Hematopoietic multipotent progenitor cell treated with erythropoietin and hydrocortisone succinate and interleukin-3 and kit ligand, for 17 days (in vitro differentiated cells): ENCODE results near the gene DDX54.
A peak's percentile ranks its signal among the peaks of the same experiment; 100 is the strongest.

Experiments
- DNase-seq: peaks from one replicate; pipeline ENCODE4 v3.0.0-alpha.2; 2015; ENCODE audit warnings: low spot score

Gene DDX54

DNA sequence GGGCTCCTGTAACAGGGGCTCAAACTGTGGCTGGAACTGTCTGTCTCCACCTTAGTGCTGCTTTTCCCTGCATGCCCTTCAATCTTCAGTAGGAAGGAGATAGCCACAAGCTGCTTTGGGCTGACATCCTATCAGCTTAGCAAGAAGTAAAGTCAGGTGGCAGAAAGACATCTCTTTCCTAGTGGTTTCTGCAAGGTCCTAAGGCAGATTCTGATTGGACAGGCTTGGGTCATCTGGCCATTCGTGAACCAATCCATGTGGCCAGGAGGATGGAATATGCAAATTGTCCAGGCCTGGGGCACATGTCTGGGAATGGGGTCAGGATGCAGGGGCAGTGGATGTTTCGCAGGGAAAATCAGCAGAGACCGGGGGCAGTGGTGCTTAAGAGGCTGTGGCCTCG lies 5.5 kb upstream of the DDX54 start:
- DNase-seq: peak; percentile 74

DNA sequence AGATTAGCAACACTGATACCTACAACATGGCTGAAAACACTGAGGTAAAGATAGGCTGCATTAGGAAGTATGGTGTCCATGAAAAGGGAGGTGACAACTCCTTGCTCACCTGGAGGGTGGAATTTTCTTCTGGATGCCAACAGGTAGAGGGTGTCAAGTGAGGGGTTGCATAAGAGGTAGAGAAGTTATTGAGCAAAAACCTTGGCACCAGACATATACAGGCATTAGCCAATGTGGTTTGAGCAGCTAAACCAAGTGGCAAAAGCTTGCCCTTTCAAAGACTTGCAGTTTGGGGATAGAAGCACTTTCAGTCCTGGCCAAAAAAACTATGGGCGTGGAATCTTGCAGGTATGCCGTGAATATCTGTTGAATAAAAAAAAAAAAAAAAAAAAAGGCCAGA lies 4.1 kb upstream of the DDX54 start:
- DNase-seq: no peak

DNA sequence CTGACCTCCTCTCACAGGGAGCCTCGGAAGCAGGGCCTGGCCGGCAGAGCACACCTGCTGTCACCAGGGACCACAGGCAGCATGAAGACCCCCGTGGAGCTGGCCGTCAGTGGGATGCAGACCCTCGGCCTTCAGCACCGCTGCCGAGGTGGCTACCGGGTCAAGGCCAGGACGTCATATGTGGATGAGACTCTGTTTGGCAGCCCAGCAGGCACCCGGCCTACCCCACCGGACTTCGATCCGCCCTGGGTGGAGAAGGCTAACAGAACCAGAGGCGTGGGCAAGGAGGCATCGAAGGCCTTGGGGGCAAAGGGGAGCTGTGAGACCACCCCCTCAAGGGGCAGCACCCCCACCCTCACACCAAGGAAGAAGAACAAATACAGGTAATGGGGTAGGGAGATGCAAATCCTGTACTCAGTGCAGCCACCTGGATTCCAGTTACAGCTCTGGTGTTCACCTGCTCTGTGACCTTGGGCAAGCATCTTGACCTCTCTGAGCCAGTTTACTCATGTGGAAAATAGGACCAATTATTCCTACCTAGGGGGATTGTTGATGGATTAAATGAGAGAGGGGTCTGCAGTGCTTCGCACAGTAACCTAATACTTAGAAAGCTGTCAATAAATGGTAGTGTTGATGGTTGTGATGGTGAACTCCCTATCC lies 1.5 kb upstream of the DDX54 start:
- DNase-seq: no peak

DNA sequence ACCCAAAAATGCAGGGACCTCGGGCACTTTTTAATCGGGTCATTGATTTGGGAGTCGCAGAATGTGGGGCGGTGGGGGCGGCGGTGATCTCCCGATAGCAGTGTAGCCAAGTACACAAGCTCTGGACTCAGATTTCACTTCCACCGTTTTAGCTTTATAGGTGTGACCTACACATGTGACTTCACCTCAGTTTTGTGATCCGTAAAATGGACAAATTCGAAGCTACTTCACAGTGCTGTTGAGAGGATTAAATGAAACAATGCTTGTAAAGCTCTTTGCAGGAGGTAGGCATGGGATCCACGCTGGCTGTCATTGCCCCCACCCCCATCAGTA lies 721 bp upstream of the DDX54 start:
- DNase-seq: no peak

DNA sequence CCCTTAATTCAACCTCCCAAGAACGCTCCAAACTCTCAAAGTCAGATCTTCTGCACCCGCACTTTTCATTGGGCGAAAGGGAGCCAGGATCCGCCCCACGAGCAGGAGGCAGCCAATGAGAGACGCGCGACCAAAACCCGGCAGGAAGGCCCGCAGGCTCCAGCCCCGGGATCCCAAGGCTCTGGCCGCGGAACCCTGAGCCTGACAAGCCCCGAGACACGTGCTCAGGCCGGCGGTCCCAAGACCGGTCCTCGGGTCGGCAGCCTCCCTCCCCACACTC lies 438 bp downstream of the DDX54 start:
- DNase-seq: peak; percentile 93

DNA sequence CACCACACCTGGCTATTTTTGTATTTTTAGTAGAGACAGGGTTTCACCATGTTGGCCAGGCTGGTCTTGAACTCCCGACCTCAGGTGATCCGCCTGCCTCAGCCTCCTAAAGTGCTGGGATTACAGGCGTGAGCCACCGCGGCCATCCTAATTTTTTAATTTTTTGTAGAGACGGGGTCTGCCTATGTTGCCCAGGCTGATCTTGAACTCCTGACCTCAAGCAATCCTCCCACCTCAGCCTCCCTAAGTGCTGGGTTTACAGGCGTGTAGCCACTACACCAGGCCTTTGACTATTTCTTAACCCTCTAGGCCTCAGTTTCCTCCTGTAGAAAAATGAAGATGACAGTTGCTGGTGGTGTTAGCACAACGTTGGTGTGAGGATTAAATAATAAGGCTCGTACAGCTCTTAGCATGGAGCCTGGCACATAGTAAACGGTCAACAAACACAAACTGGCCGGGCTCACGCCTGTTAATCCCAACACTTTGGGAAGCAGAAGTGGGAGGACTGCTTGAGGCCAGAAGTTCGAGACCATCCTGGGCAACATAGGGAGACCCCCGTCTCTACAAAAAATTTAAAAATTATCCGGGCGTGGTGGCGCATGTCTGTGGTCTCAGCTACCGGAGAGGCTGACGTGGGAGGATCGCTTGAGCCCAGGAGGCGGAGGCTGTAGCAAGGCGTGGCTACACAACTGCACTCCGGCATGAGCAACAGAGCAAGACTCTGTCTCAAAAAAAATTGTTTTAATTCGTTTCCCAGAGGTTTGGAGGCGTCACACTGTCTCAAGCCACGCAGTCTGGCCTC lies 979 bp downstream of the DDX54 start:
- no peak for DNase-seq

DNA sequence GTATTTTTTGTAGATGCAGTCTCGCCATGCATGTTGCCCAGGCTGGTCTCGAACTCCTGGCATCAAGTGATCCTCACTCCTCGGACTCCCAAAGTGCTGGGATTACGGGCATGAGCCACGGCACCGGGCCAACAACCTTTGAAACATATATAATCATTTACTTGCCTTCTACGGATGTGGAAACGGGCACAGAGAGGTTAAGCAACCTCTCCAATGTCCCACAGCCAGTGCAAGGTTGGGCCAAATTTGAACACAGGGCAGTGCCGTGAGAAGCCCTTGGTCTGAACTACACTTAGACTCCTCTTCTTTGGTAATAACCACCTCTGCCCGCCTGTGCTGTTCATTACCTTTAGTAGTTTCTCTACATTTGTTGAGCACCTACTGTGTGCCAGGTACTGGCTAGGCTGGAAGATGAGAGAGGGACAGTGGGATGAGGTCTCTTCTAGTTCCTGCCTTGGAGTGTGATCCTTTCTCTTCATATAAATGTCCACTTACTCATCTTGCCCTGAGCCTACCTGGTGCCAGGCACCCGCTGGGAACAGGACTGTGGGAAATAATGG lies 2.2 kb downstream of the DDX54 start:
- DNase-seq: no peak

DNA sequence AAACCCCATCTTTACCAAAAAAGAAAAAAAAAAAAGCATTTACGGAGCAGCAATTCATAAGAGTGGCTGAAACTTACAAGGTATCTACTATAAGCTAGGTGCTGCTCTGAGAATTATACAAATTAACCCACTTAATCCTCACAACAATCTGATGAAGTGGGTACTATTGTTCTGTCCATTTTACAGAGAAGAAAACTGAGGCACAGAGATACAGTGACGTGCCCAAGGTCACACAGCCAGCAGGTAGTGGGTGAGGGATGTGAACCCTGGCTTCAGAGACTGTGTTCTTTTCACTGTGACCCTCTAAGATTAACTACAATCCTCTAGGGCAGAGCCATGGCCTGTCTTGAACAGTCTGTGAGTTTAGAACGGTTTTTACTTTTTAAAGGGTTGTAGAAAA lies 3.3 kb downstream of the DDX54 start:
- no peak for DNase-seq

DNA sequence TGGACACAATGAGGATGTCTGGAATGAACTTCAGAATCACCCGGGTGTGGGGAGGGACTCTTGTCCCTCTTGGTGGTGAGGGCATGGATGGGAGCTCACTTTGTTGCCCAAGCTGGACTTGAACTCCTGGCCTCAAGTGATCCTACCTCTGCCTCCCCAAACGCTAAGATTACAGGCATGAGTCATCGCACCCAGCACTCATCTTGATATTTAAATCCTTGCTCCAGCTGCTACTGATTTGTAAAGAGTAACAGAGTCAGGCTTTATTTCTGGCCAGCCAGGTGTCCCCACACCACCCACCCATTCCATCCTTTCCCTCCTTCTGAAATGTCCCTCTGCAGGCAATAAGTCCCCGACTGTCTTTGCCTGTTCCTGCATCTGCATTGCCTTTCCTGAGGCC lies 4.9 kb downstream of the DDX54 start:
- DNase-seq: no peak

DNA sequence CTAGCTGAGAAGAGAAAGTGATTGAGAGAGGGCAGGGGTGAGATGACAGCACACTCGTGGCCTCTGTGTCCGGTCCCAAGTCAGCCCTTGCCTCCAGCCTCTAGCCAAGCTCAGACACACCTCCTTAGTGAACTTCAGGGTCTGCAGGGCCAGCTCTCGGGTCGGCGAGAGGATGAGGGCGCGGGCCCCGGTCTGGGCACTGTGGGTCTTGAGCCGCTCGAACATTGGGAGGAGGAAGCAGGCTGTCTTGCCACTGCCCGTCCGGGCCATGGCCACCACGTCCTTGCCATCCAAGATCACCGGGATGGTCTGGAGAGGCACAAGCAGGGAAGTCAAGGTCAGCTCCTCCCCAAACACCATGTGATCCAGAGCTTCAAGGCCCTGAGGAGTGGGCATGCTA lies 6.3 kb downstream of the DDX54 start:
- no peak for DNase-seq

DNA sequence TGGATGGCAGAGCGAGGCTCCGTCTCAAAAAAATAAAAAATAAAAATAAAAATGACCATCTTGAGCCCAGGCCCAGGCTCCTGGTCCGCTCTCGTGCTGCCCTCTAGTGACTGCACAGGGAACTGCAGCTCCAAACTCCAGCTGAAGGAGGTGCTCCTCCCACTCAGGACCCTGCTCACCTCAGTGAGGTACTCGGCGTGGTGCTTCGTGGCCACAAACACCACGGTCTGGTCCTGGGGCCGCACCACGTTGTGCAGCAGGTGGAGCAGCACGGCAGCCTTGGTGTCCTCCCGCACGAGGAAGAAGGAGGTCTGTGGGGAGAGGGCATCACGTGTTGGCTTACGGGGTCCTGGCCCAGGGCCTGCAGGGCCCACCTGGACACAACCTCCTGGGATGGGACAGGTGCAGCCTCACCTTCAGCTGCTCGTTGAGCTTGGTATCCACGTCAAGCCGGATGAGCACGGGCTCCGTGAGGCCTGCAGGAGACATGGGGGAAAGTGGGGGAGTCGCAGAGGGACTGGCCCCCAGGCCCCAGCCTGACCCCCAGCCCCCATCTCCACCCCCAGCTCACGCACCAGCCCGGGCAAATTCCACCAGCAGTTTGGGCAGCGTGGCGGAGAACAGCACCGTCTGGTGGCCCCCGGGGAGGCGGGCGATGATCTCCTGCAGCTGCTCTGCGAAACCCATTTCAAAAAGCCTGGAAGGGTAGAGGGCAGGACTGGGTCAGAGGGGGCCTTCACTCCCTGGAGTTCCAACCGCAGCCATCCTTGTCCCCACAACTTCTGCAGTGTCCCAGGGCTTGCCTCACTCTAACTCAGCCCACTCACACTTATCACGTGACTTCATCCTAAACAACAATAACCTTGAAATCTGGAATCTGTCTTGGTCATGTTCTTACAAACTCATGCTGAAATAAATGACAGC lies 10.6 kb downstream of the DDX54 start:
- DNase-seq: peak; percentile 81

DNA sequence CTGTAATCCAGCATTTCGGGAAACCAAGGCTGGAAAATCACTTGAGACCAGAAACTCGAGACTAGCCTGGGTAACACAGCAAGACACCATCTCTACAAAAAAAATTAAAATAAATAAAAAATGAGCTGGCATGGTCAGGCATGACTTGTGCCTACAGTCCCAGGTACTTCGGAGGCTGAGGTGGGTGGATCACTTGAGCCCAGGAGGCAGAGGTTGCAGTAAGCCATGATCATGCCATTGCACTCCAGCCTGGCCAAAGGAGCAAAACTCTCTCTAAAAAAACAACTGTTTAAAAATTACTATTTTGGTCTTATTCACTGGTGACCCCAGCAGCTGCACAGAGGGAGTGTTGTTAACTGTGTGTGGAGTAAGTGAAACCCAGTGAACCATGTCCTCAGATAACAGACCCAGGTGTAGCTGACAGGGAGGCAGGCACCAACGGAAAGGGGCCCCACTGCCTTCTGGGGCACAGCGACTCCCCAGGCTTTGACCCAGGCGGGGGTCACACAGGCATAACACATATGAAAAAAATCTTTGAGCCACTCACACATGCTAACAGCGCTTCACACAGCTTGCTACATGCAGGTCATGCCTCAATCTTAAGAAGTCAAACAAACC lies 12.1 kb downstream of the DDX54 start:
- no peak for DNase-seq

DNA sequence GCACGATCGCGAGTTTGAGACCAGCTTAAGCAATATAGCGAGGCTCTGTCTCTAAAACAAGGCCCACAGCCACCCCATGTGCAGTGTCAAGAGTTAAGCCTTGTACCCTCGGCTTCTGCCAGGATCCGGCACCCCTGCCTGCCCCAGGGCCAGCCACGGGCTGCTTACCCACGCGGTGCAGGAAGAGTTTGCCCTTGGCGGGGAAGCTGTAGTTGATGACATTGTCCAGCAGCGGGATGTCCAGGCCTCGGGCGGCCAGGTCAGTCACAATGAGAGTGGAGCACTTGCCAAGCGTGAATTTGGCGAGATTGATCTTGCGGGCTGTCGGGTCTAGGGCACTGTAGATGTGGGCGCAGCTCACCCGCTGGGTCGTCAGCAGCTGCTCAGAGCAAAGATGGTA lies 13.1 kb downstream of the DDX54 start:
- DNase-seq: no peak

DNA sequence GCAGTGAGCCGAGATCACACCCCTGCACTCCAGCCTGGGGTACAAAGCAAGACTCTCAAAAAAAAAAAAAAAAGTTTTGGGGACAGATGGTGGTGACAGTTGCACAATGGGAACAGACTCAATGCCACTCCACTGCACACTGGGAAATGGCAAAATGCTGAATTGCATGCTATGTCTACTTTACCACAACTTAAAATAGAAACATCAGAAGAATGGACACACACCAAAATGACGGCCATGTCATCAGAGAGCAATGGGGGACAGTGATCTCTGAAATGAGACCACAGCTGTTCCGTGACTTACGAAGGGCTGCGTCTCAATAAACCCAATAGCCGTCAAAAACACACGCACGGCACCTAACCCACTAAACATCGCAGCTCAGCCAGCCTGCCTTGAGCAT lies 13.7 kb downstream of the DDX54 start:
- no peak for DNase-seq

DNA sequence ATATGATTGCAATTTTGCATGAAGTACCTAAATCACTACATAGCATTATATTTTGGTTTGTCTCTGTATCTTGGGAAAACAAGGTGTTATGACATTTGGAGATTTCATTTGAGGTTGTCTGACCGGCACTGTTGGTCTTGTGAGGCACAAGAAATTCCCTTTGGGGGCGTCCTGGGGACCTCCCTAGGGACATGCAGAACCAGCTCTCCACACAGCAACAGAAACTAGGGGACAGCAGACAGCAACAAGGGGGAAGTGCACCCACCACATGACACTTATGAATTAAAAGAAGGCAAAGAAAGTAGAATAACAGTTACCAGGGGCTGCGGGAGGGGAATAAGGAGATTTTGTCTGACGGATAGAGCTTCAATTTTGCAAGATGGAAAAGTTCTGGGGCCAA lies 14.4 kb downstream of the DDX54 start:
- DNase-seq: no peak

DNA sequence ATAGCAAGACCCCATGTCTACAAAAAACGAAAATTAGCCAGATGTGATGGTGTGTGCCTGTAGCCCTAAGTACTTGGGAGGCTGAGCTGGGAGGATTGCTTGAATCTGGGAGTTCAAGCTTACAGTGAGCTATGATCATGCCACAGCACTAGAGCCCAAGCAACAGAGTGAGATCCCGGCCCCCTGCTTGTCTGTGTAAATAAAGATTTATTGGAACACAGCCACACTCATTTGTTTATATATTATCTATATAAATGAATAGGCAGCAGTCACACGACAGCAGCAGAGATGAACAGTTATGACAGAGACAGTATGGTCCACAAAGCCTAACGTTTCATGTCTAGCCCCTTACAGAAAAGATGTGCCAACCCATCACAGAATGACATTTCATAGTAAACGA lies 14.8 kb downstream of the DDX54 start:
- DNase-seq: no peak

DNA sequence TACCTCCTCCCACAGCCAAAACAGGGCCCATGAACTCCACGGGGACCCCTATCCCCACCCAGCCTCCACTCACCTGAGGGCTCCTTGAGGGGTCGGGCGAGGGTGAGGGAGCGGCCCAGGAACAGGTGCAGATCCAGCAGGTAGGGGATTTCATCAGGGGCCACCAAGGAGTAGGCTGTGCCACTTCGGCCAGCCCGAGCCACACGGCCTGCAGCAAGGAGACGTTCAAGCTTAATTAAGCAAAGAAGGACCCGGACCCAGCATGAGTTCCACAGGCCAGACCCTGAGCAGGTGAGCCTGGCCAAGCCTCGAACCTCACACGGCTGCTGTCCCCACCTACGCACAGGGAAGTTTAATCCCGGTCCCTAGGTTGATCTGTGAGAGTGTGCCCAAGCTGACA lies 15.6 kb downstream of the DDX54 start:
- DNase-seq: no peak

DNA sequence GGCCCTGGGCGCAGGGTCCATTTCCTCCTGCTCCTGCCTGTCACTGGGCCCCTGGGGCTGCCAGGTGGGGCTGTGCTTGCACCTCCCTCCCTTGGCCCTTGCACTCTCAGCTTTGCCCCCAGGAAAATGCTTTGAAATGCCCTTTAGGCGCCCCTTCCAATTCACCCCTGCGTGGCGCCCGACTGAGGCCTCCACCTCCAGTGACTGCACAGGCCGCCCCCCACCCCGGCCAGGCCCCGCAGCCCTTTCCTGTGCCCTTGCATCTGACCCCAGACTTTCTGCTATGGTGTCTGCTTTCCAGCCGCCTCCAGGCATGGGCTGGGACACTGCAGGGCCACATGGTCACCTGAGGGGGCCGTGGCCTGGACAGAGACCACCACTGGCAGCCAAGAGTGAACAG lies 17.4 kb downstream of the DDX54 start:
- DNase-seq: no peak

DNA sequence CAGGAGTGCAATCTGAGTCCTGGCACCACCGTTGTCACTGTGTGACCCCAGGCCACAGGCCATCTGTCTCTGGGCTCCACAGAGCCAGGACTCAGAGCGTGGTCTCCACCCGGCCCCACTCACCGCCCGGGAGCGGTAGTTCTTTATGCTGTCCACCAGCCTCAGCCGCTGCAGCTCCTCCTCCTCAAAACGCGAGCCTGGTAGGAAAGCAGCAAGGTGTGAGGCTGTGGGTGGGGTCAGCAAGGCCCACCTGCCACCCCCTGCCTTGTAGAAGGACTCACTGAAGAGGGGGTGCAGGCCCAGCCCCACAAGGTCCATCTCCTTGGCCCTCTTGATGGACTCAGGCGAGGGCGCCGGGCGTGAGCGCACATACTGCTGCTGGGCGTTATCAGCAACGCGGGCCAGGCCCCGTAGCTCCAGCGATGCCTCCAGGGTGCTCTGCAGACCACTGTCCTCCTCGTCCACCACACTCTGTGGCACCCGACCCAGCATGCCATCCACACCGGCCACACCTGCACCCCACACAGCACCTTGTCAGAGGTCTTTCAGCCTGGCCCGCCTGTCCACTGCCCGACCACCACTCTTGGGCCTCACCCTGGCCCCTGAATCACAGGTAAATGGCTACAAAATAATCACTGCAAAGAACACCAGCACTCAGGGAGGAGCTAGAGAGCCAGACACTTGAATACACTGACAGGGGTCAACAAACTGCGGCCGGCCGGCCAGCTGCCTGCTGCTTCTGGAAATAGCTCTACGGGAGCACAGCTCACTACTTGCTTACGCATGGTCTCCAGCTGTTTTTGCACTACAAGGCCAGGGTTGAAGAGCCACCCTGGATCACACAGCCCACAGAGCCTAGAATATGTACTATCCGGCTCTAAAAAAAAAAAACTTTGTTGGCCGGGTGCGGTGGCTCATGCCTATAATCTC lies 19.5 kb downstream of the DDX54 start:
- DNase-seq: no peak

DNA sequence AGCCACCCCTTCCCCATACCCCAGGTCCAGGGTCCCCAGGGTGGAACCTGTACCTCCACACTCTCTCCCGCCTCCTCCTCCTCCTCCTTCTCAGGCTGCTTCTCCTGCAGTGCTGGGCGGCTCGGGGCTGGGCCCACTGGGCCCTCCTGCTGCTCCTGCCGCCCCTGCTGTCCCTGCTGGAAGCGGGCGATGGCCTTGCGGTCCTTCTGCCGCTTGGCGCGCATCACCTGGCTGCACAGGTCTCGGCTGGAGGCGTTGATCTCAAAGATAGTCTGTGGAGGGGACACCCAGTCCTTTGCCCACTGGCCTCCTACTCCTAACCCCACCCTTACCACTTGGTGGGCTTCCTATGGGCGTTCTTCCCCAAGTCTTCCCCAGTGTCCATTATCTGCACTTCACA lies 21.3 kb downstream of the DDX54 start:
- no peak for DNase-seq

DNA sequence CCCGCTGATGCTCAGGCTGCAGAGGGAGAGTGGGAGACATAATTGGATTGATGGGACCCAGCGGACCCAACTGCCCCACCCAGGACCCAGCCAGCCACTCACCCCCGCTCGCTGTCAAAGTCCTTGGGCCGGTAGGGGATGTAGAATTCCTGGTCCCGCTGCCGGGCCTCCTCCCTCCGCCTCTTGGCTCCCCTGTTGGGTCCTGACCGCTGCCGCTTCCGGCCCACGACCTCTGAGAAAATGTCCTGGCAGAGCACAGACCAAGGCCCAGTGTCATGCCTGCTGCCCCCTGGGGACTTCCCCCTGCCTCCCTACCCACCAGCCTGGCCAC lies 22.3 kb downstream of the DDX54 start:
- no peak for DNase-seq
